Esophagus squamous epithelium (tissue), 5 donors: ENCODE results near the gene DNAH3. TPM values are rescaled to one million over a fixed set of nuclear protein-coding genes. Genes with fewer than 3 reads are reported as not detected.
A peak's percentile ranks its signal among the peaks of the same experiment; 100 is the strongest.
"Not testable (repeated sequence)": the region's sequence is repeated elsewhere in the genome, so short reads cannot be mapped to it uniquely, and the experiment has no call there.

Experiments
- DNase-seq: peaks from one replicate; lab custom pipeline; 2025; lab: John Stamatoyannopoulos, UW
- H3K27ac ChIP-seq, 4 donors: fragments of 200-600 bp; sonication (generic); one replicate each; pipeline ENCODE4 v1.5.1; 2016 to 2019; ENCODE audit warnings: mild to moderate bottlenecking in 1 of 4
- H3K27me3 ChIP-seq, 4 donors: fragments of 200-600 bp; sonication (generic); 1 replicate in 3 of 4; 2 replicates in 1 of 4; pipeline versions ENCODE4 v1.5.1 to v1.6.0; 2017 to 2021; ENCODE audit warnings: antibody characterized with exemption in 1 of 4
- H3K36me3 ChIP-seq, 3 donors: fragments of 200-600 bp; sonication (generic); one replicate each; pipeline ENCODE4 v1.5.1; 2016 to 2019
- H3K4me1 ChIP-seq, 3 donors: fragments of 200-600 bp; sonication (generic); one replicate each; pipeline ENCODE4 v1.5.1; 2017 to 2019
- H3K4me3 ChIP-seq, 4 donors: fragments of 200-600 bp; sonication (generic); 1 replicate in 3 of 4; 2 replicates in 1 of 4; pipeline ENCODE4 v1.5.1; 2016 to 2019; ENCODE audit warnings: mild to moderate bottlenecking in 2 of 4, moderate library complexity in 1 of 4
- H3K9me3 ChIP-seq, 3 donors: fragments of 200-600 bp; sonication (generic); one replicate each; pipeline ENCODE4 v1.5.1; 2016 to 2019
- POLR2A ChIP-seq, 4 donors: fragments of 450-650 bp; IDR thresholded peaks; one replicate each; pipeline ENCODE4 v1.6.1; 2017; ENCODE audit warnings: antibody characterized with exemption in 4 of 4, mild to moderate bottlenecking in 4 of 4, moderate library complexity in 3 of 4
- WGBS, 2 donors: methylation state at CpG; one replicate each; pipeline ENCODE4 v1.1.5; 2018; 5-methylcytosine and 5-hydroxymethylcytosine counted together
- intact Hi-C: fragments of 100-400 bp; cut with DNase I; formaldehyde crosslinking; loops from one replicate; pipeline ENCODE4 v1.15.0; 2022
- total RNA-seq, 4 donors: library from RNA; depleted of rRNA; stranded (reverse); fragments of >200 nt; gene quantifications; one replicate each; pipeline ENCODE4 v1.1.0, GENCODE V29; 2016
- TF ChIP-seq, protein P1 (sequence below), 6 experiments: fragments of 450-650 bp in 4 of 6; fragments of 200-600 bp in 2 of 6; sonication (generic) in 2 of 6; IDR thresholded peaks; one replicate each; pipeline ENCODE4 v1.5.1; 2016 to 2019; ENCODE audit warnings: antibody characterized with exemption in 6 of 6, mild to moderate bottlenecking in 4 of 6, moderate library complexity in 4 of 6
- donor health status: DM: yes; HTN: yes; CAD: no.

DNAH3 gene
- total RNA-seq, 4 donors from 2014 or later: 0.57 TPM; not detected in 2

DNA sequence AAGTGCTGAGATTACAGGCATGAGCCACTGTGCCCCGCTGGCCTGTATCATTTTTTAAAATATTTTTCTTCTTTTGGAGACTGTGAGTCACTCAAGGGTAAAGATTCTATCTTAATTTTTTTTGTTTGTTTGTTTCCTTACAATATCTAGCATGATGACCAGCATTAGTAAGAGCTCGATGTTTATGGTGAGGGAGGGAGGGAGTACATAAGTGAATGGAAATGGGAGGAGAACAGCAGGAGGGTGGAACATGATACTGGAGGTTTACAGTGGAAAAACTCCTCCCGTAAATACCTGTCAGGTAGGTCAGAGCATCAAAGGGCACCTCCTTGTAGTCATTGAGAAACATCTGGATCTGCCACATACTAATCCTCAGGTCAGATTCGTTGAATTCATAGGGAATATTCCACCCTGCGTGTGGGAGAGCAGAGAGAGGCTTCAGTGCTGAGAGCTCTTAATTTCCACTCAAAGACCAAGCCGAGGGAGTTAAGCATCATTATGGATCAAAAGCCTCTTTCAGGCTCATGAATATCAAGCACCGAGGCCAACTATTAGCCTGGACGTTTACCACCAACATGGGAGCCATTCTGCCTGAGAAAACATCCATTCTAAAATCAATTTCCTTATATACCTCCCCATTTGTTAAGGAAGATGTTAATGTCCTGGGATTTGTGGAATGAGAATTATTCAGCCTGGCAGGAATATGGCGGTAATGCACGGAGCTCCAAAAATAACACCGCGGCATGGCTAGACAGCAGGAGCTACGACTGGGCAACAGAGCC lies 198.3 kb downstream of the DNAH3 start:
- 70 to 74% methylated on average over 13 of the region's 13 CpGs for WGBS, 2 donors
- Histone ChIP-seq H3K36me3 (no peaks in the 10 kb centered on the region), H3K4me3 (no peak overlapping the region), H3K27me3 (no peaks in the 10 kb centered on the region), H3K4me1 (no peaks in the 10 kb centered on the region), H3K9me3 (no peaks in the 10 kb centered on the region), H3K27ac (peak overlapping the region in 1 of 4 donors; percentile 20)
- DNase-seq: no peak
- TF ChIP-seq POLR2A (IDR thresholded peaks at IDR 0.05): no peak
- TF ChIP-seq, protein P1, sequence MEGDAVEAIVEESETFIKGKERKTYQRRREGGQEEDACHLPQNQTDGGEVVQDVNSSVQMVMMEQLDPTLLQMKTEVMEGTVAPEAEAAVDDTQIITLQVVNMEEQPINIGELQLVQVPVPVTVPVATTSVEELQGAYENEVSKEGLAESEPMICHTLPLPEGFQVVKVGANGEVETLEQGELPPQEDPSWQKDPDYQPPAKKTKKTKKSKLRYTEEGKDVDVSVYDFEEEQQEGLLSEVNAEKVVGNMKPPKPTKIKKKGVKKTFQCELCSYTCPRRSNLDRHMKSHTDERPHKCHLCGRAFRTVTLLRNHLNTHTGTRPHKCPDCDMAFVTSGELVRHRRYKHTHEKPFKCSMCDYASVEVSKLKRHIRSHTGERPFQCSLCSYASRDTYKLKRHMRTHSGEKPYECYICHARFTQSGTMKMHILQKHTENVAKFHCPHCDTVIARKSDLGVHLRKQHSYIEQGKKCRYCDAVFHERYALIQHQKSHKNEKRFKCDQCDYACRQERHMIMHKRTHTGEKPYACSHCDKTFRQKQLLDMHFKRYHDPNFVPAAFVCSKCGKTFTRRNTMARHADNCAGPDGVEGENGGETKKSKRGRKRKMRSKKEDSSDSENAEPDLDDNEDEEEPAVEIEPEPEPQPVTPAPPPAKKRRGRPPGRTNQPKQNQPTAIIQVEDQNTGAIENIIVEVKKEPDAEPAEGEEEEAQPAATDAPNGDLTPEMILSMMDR (IDR thresholded peaks at IDR 0.05): no peak
- intact Hi-C loops: no loop called here

GRCh38 chr16:20950294-20950693 lies 200.4 kb downstream of the DNAH3 start:
- WGBS, 2 donors: 84 to 94% methylated on average over 4 of the region's 4 CpGs
- H3K27me3 ChIP-seq: no peaks in the 10 kb centered on the region
- H3K4me3 ChIP-seq: no peak overlapping the region
- H3K9me3 ChIP-seq: no peaks in the 10 kb centered on the region
- TF ChIP-seq, protein P1 (IDR thresholded peaks at IDR 0.05): no peak
- no peak for TF ChIP-seq POLR2A (IDR thresholded peaks at IDR 0.05)
- H3K27ac ChIP-seq: no peak overlapping the region
- no peaks in the 10 kb centered on the region for H3K4me1 ChIP-seq
- intact Hi-C loops: no loop called here
- H3K36me3 ChIP-seq: no peaks in the 10 kb centered on the region
- no peak for DNase-seq

- intact Hi-C loops: no loop called here
- no peak overlapping the region for H3K27ac ChIP-seq
- H3K27me3 ChIP-seq: no peaks in the 10 kb centered on the region
- WGBS, 2 donors: 73 to 82% methylated on average over 3 of the region's 3 CpGs
- TF ChIP-seq, protein P1 (IDR thresholded peaks at IDR 0.05): no peak
- no peak for TF ChIP-seq POLR2A (IDR thresholded peaks at IDR 0.05)
- no peaks in the 10 kb centered on the region for H3K9me3 ChIP-seq
- no peak for DNase-seq
- H3K4me3 ChIP-seq: no peak overlapping the region
- H3K36me3 ChIP-seq: no peaks in the 10 kb centered on the region
- no peaks in the 10 kb centered on the region for H3K4me1 ChIP-seq
Observed at GRCh38 chr16:20949660-20950059, 201.0 kb downstream of the DNAH3 start.

DNA sequence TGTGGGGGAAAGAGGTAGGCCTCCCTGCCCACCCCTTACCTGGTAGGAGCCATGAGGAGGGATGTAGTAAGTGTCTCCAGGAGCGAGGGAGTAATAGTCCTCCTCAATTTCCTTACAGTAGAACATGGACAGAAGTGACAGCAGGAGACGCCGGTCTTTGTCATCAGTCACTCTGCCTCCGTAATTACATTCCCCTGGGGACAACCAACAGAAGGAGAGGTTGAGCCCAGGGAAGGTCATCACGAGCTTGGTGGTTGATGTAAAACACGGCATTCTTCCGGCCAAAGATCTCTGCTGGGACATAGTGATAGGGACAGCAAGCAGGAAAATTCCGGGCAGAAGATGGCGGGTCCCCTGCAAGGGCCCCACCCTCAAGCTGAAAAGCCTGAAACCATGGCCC lies 202.2 kb downstream of the DNAH3 start:
- TF ChIP-seq POLR2A (IDR thresholded peaks at IDR 0.05): no peak
- TF ChIP-seq, protein P1 (IDR thresholded peaks at IDR 0.05): no peak
- Histone ChIP-seq H3K9me3 (no peaks in the 10 kb centered on the region), H3K4me1 (no peaks in the 10 kb centered on the region), H3K4me3 (no peak overlapping the region), H3K27me3 (no peaks in the 10 kb centered on the region), H3K27ac (no peak overlapping the region), H3K36me3 (no peaks in the 10 kb centered on the region)
- 67 to 98% methylated on average over 1 to 8 of the region's 9 CpGs for WGBS, 2 donors
- DNase-seq: no peak
- intact Hi-C loops: no loop called here

DNA sequence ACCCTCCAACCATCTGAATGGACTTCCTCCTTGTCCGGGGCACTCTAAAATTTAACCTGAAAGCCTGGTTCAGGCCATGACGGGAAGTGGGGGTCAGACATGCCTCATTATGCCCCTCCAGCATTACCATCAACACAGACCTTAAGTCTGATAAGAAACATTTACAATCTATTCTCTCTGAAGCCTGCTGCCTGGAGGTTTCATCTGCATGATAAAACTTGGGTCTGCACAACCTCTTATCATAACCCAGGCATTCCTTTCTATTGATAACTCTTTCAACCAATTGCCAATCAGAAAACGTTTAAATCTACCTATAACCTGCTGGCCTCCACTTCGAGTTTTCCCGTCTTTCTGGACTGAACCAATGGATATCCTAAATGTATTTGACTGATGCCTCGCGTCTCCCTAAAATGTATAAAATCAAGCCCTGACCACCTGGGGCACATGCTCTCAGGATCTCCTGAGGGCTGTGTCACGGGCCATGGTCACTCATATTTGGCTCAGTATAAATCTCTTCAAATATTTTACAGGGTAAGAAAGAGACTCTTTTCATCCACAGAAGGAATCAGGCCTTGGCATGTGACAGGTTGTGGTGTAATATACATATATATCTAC lies 204.5 kb downstream of the DNAH3 start:
- Histone ChIP-seq H3K9me3 (no peaks in the 10 kb centered on the region), H3K36me3 (no peaks in the 10 kb centered on the region), H3K27ac (no peak overlapping the region), H3K4me3 (no peak overlapping the region), H3K27me3 (no peaks in the 10 kb centered on the region), H3K4me1 (no peaks in the 10 kb centered on the region)
- WGBS, 2 donors: 87% methylated on average over 8 of the region's 8 CpGs
- TF ChIP-seq, protein P1 (IDR thresholded peaks at IDR 0.05): no peak
- no peak for TF ChIP-seq POLR2A (IDR thresholded peaks at IDR 0.05)
- intact Hi-C loops: no loop called here
- DNase-seq: no peak

- WGBS, 2 donors: 96 to 97% methylated on average over 11 of the region's 11 CpGs
- H3K4me1 ChIP-seq, intact Hi-C loops, H3K9me3 ChIP-seq, H3K36me3 ChIP-seq, H3K27me3 ChIP-seq, DNase-seq, H3K4me3 ChIP-seq, H3K27ac ChIP-seq: not testable (repeated sequence)
Observed at GRCh38 chr16:20945575-20945875, 205.1 kb downstream of the DNAH3 start.
